Left ventricle myocardium inferior (tissue), 1 donor: ENCODE measurements around the gene FBXO45. TPM values are rescaled to one million over a fixed set of nuclear protein-coding genes. Genes with fewer than 3 reads are reported as not detected.
A peak's percentile ranks its signal among the peaks of the same experiment; 100 is the strongest.
"Not testable (repeated sequence)": the region's sequence is repeated elsewhere in the genome, so short reads cannot be mapped to it uniquely, and the experiment has no call there.

Experiments used
- DNase-seq: peaks from one replicate; pipeline ENCODE4 v3.0.0-alpha.2; 2020
- H3K27ac ChIP-seq: fragments of 200-600 bp; replicated peaks from 2 replicates; pipeline ENCODE4 v1.8.0; 2021
- H3K27me3 ChIP-seq: fragments of 200-600 bp; 2 replicates; pipeline ENCODE4 v1.8.0; 2021; ENCODE audit warnings: low read depth
- H3K36me3 ChIP-seq: fragments of 200-600 bp; 2 replicates; pipeline ENCODE4 v1.8.0; 2021
- H3K4me1 ChIP-seq: fragments of 200-600 bp; 2 replicates; pipeline ENCODE4 v1.8.0; 2021
- H3K4me3 ChIP-seq: fragments of 200-600 bp; 2 replicates; pipeline ENCODE4 v1.8.0; 2021; ENCODE audit warnings: mild to moderate bottlenecking, moderate library complexity
- H3K9me3 ChIP-seq: fragments of 200-600 bp; replicated peaks from 2 replicates; pipeline ENCODE4 v1.8.0; 2021
- CTCF ChIP-seq: fragments of 200-600 bp; IDR thresholded peaks from 2 replicates; pipeline ENCODE4 v1.8.0; 2021; ENCODE audit warnings: antibody characterized with exemption, mild to moderate bottlenecking, borderline replicate concordance
- intact Hi-C: fragments of 100-400 bp; cut with micrococcal nuclease; formaldehyde crosslinking; loops from one replicate; pipeline ENCODE4 v1.11.0; 2022
- total RNA-seq: library from RNA; stranded (reverse); fragmentation: NEBNext Ultra II Directional; extraction: Animal tissue kit (Norgen Biotek cat#: 25700); gene quantifications from one replicate; pipeline ENCODE4 v1.2.1, GENCODE V29; 2021
- donor health status: DM: no; HTN: yes; CAD: no; lungs with severe emphysema.

The FBXO45 gene
- total RNA-seq, 1 donor from 2014 or later: 7.3 TPM

- peaks cover 34% of the 10 kb centered on the region for H3K36me3 ChIP-seq
- H3K4me3 ChIP-seq: no peak overlapping the region
- no peaks in the 10 kb centered on the region for H3K4me1 ChIP-seq
- no peaks in the 10 kb centered on the region for H3K27me3 ChIP-seq
- H3K27ac ChIP-seq: no peak overlapping the region
- TF ChIP-seq CTCF: no peak
- no peak for DNase-seq
- no peaks in the 10 kb centered on the region for H3K9me3 ChIP-seq
- intact Hi-C loops: no loop called here
Measured at GRCh38 chr3:196559826-196560225, 8.6 kb upstream of the FBXO45 start.

GRCh38 chr3:196563721-196564225, 4.7 kb upstream of the FBXO45 start:
- peaks cover 43% of the 10 kb centered on the region for H3K36me3 ChIP-seq
- intact Hi-C loops: no loop called here
- H3K4me1 ChIP-seq: peaks cover 15% of the 10 kb centered on the region
- no peak for TF ChIP-seq CTCF
- DNase-seq: no peak
- H3K27me3 ChIP-seq: no peaks in the 10 kb centered on the region
- no peak overlapping the region for H3K27ac ChIP-seq
- no peaks in the 10 kb centered on the region for H3K9me3 ChIP-seq
- H3K4me3 ChIP-seq: no peak overlapping the region

GRCh38 chr3:196569003-196569516, 600 bp downstream of the FBXO45 start:
- intact Hi-C loops: no loop called here
- no peak for TF ChIP-seq CTCF
- peak; percentile 17 for DNase-seq
- peaks cover 18% of the 10 kb centered on the region for H3K36me3 ChIP-seq
- H3K4me1 ChIP-seq: peaks cover 42% of the 10 kb centered on the region
- H3K9me3 ChIP-seq: no peaks in the 10 kb centered on the region
- H3K27me3 ChIP-seq: no peaks in the 10 kb centered on the region
- peak overlapping the region; percentile 74 for H3K4me3 ChIP-seq
- peak overlapping the region; percentile 85 for H3K27ac ChIP-seq

GRCh38 chr3:196570332-196570731, 1.9 kb downstream of the FBXO45 start:
- Histone ChIP-seq H3K36me3 (peaks cover 13% of the 10 kb centered on the region), H3K4me1 (peaks cover 45% of the 10 kb centered on the region)
- H3K27ac ChIP-seq, H3K27me3 ChIP-seq, H3K9me3 ChIP-seq, DNase-seq, intact Hi-C loops, H3K4me3 ChIP-seq: not testable (repeated sequence)

GRCh38 chr3:196572389-196572788, 3.9 kb downstream of the FBXO45 start:
- no peak for TF ChIP-seq CTCF
- Histone ChIP-seq H3K4me1 (peaks cover 39% of the 10 kb centered on the region), H3K4me3 (no peak overlapping the region), H3K27ac (no peak overlapping the region), H3K9me3 (no peaks in the 10 kb centered on the region), H3K27me3 (no peaks in the 10 kb centered on the region), H3K36me3 (peaks cover under 1% of the 10 kb centered on the region)
- DNase-seq: no peak
- intact Hi-C loops: no loop called here

- no peak for TF ChIP-seq CTCF
- no peaks in the 10 kb centered on the region for H3K4me1 ChIP-seq
- intact Hi-C loops: no loop called here
- H3K27me3 ChIP-seq: no peaks in the 10 kb centered on the region
- peaks cover 45% of the 10 kb centered on the region for H3K36me3 ChIP-seq
- H3K27ac ChIP-seq: no peak overlapping the region
- no peaks in the 10 kb centered on the region for H3K9me3 ChIP-seq
- H3K4me3 ChIP-seq: no peak overlapping the region
- DNase-seq: no peak
Measured at GRCh38 chr3:196585044-196585757, 16.7 kb downstream of the FBXO45 start.
